Activated CD8-positive, alpha-beta memory T cell treated with anti-CD3 and anti-CD28 coated beads for 4 hours (primary cell): ENCODE data around the gene GPR132.
A peak's percentile ranks its signal among the peaks of the same experiment; 100 is the strongest.

Experiments
- DNase-seq, 2 donors: peaks; one replicate each; pipeline ENCODE4 v3.0.0-alpha.2; 2020; ENCODE audit warnings: low read depth in 2 of 2

The GPR132 gene

GRCh38 chr14:105061428-105062047 lies 3.7 kb downstream of the GPR132 start:
- no peak for DNase-seq

- no peak for DNase-seq
Measured at GRCh38 chr14:105060751-105061427, 4.3 kb downstream of the GPR132 start.

GRCh38 chr14:105059925-105060565 lies 5.2 kb downstream of the GPR132 start:
- no peak for DNase-seq

- no peak for DNase-seq
Measured at GRCh38 chr14:105059035-105059924, 6.0 kb downstream of the GPR132 start.

- no peak for DNase-seq
Measured at GRCh38 chr14:105058521-105059034, 6.7 kb downstream of the GPR132 start.

GRCh38 chr14:105056303-105056831 lies 8.9 kb downstream of the GPR132 start:
- no peak for DNase-seq

- DNase-seq, result no peak
Measured at GRCh38 chr14:105055736-105056302, 9.4 kb downstream of the GPR132 start.

GRCh38 chr14:105055334-105055733 lies 9.9 kb downstream of the GPR132 start:
- no peak for DNase-seq

- no peak for DNase-seq
Measured at GRCh38 chr14:105053996-105054395, 11.2 kb downstream of the GPR132 start.

GRCh38 chr14:105053421-105053820 lies 11.8 kb downstream of the GPR132 start:
- no peak for DNase-seq

- DNase-seq, result no peak
Measured at GRCh38 chr14:105052110-105052458, 13.1 kb downstream of the GPR132 start.

- DNase-seq, result no peak
Measured at GRCh38 chr14:105051182-105052109, 13.8 kb downstream of the GPR132 start.

GRCh38 chr14:105050551-105050897 lies 14.7 kb downstream of the GPR132 start:
- DNase-seq, result no peak

- no peak for DNase-seq
Measured at GRCh38 chr14:105049753-105050550, 15.3 kb downstream of the GPR132 start.

GRCh38 chr14:105047283-105048016 lies 17.8 kb downstream of the GPR132 start:
- no peak for DNase-seq

- no peak for DNase-seq
Measured at GRCh38 chr14:105046891-105047282, 18.3 kb downstream of the GPR132 start.

- peak; percentile 83 to 88 for DNase-seq
Measured at GRCh38 chr14:105045710-105046326, 19.4 kb downstream of the GPR132 start.

- DNase-seq, result no peak
Measured at GRCh38 chr14:105043641-105044040, 21.6 kb downstream of the GPR132 start.
